Esophagus muscularis mucosa (tissue), 4 donors: Measurements from ENCODE around the gene JARID2.

Source experiments
- EP300 ChIP-seq: sonication (generic); formaldehyde crosslinking; IDR thresholded peaks from one replicate; pipeline ENCODE4 v1.6.1; 2017; ENCODE audit warnings: antibody characterized with exemption
- POLR2A ChIP-seq: fragments of 450-650 bp; IDR thresholded peaks from one replicate; pipeline ENCODE4 v1.6.1; 2017; ENCODE audit warnings: antibody characterized with exemption, moderate library complexity, mild to moderate bottlenecking, low read depth
- POLR2AphosphoS5 ChIP-seq, 2 donors: sonication (generic); formaldehyde crosslinking; IDR thresholded peaks; one replicate each; pipeline ENCODE4 v1.6.1; 2017; ENCODE audit warnings: antibody characterized with exemption in 2 of 2
- TF ChIP-seq, protein P1 (sequence below), 3 experiments: fragments of 200-600 bp in 2 of 3; fragments of 450-650 bp in 1 of 3; sonication (generic) in 2 of 3; IDR thresholded peaks; one replicate each; pipeline ENCODE4 v1.5.1; 2017 to 2019; ENCODE audit warnings: antibody characterized with exemption in 3 of 3, mild to moderate bottlenecking in 2 of 3, moderate library complexity in 1 of 3

DNA sequence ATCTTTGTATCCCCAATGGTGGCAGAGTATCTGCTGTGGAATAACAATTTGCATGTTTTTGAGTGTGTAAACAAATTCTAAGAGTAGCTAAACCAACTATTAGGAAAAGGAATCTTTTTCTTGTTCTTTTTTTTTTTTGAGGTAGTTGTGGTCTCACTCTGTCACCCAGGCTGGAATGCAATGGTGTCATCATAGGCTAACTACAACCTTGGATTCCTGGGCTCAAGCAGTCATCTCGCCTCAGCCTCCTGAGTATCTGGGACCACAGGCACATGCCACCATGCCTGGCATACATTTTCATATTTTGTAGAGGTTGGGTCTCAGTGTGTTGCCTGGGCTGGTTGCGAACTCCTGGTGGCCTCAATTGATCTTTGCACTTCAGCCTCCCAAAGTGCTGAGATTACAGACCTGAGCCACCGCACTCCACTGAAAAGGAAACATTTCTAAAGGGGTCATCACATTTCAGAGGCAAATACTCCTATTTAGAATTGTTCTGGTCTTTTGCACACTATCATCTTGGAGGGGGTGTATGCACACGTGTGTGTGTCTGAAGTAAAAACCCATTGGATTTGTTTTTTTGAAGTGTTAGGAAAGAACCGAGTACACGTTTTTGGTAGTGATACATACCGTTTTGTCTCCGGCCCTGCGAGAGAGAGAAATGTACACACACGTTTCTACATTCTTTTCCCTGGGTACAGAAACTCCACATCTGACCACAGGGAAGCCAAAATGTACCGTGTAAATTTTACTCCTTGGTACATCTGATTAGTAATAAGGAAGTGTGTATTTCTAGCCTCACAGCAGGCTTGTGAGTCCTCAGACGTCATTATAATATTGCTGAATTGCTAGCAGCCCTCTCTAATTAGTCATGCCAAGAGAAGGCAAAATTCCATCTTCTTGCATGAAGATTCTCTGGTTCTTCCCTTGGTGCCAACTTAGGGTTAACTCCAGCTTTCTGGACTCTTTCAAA, 183.6 kb downstream of the JARID2 start:
- no peak for TF ChIP-seq EP300
- no peak for TF ChIP-seq POLR2AphosphoS5 (IDR thresholded peaks at IDR 0.05)
- TF ChIP-seq POLR2A: no peak
- TF ChIP-seq, protein P1, sequence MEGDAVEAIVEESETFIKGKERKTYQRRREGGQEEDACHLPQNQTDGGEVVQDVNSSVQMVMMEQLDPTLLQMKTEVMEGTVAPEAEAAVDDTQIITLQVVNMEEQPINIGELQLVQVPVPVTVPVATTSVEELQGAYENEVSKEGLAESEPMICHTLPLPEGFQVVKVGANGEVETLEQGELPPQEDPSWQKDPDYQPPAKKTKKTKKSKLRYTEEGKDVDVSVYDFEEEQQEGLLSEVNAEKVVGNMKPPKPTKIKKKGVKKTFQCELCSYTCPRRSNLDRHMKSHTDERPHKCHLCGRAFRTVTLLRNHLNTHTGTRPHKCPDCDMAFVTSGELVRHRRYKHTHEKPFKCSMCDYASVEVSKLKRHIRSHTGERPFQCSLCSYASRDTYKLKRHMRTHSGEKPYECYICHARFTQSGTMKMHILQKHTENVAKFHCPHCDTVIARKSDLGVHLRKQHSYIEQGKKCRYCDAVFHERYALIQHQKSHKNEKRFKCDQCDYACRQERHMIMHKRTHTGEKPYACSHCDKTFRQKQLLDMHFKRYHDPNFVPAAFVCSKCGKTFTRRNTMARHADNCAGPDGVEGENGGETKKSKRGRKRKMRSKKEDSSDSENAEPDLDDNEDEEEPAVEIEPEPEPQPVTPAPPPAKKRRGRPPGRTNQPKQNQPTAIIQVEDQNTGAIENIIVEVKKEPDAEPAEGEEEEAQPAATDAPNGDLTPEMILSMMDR (IDR thresholded peaks at IDR 0.05): no peak
